AG09309 (cell line): ENCODE measurements around the gene SMNDC1.

ENCODE experiments used
- DNase-seq: peaks from one replicate; pipeline ENCODE4 v3.0.0-alpha.2; 2010; ENCODE audit warnings: low read depth
- H3K4me3 ChIP-seq: 2 replicates; pipeline ENCODE4 v1.5.1; 2011; ENCODE audit warnings: mild to moderate bottlenecking, low read depth, low read length, moderate library complexity; ENCODE audit not compliant: control insufficient read depth
- TF ChIP-seq, protein P1 (sequence below): IDR thresholded peaks from 2 replicates; pipeline ENCODE4 v1.5.1; 2011; ENCODE audit warnings: mild to moderate bottlenecking, low read depth, low read length, inconsistent platforms; ENCODE audit not compliant: insufficient read depth, control insufficient read depth; ENCODE audit errors: missing control alignments

The SMNDC1 gene

DNA sequence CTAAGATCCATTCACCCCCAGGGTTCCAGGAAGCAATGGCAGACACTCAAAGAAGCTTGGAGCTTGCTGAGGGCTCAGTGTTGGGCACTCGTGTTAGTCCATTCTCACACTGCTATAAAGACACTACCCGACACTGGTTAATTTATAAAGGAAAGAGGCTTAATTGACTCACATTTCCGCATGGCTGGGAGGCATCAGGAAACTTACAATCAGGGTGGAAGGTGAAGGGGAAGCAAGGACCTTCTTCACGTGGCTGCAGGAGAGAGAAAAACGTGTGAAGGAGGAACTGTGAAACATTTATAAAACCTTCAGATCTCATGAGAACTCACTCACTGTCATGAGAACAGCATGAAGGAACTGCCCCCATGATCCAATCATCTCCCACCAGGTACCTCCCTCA lies 44.7 kb upstream of the SMNDC1 start:
- no peak for DNase-seq
- no peak overlapping the region for H3K4me3 ChIP-seq
- TF ChIP-seq, protein P1, sequence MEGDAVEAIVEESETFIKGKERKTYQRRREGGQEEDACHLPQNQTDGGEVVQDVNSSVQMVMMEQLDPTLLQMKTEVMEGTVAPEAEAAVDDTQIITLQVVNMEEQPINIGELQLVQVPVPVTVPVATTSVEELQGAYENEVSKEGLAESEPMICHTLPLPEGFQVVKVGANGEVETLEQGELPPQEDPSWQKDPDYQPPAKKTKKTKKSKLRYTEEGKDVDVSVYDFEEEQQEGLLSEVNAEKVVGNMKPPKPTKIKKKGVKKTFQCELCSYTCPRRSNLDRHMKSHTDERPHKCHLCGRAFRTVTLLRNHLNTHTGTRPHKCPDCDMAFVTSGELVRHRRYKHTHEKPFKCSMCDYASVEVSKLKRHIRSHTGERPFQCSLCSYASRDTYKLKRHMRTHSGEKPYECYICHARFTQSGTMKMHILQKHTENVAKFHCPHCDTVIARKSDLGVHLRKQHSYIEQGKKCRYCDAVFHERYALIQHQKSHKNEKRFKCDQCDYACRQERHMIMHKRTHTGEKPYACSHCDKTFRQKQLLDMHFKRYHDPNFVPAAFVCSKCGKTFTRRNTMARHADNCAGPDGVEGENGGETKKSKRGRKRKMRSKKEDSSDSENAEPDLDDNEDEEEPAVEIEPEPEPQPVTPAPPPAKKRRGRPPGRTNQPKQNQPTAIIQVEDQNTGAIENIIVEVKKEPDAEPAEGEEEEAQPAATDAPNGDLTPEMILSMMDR, result no peak

DNA sequence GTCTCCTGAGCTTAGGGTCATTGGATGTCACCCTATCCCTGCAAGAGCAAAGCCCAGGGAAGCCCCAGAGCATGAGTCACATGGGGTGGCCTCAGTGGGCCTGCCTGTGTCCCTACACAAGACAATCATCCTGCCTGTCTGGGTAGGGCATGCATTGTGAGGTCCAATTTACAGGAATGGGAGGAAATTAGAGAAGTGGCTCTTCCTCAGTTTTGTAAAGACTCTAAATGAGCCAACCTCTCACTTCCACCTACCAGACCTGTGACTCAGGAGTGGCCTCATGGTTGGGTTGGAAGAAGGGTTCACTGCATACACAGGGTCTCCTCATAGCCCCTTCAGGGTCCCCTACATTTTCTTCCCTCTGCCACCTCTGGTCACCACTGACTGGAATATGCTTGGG lies 43.6 kb upstream of the SMNDC1 start:
- TF ChIP-seq, protein P1, result no peak
- H3K4me3 ChIP-seq, result no peak overlapping the region
- DNase-seq, result no peak

DNA sequence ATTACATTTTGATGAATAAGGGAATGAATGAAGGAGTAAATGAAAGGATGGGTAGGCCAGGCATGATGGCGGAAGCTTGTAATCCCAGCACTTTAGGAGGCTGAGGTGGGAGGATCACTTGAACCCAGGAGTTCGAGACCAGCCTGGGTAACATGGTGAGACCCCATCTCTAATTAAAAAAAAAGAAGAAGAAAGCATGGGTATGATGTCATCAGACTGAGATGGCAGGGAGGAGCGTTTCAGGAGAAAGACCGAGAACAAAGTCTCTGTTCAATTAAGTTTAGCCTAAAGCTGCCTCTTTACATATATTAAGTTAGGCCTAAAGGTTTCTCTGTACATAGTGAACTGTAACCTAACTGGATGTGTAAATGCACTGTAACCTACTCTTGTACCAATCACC lies 42.2 kb upstream of the SMNDC1 start:
- no peak for DNase-seq
- TF ChIP-seq, protein P1, result no peak
- H3K4me3 ChIP-seq, result no peak overlapping the region

DNA sequence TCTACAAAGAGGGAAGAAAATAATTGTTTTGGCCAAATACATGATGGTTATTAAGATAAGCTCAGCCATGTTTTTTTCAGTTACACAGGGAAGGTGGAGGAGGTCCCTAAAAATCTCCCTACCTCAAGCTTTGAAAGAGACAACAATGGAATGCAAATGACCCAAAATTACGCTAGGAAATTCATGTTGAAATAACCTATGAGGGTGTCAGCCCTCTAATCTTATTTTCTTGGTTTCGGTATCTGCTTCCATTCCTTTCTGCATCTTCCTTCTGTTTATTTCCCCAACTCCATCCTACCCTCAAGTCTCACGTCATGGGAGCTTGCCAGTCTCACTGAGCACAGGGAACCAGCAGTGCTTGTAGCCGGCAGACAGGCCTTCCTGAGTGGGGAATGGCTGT lies 40.6 kb upstream of the SMNDC1 start:
- no peak for DNase-seq
- TF ChIP-seq, protein P1, result no peak
- H3K4me3 ChIP-seq, result no peak overlapping the region

DNA sequence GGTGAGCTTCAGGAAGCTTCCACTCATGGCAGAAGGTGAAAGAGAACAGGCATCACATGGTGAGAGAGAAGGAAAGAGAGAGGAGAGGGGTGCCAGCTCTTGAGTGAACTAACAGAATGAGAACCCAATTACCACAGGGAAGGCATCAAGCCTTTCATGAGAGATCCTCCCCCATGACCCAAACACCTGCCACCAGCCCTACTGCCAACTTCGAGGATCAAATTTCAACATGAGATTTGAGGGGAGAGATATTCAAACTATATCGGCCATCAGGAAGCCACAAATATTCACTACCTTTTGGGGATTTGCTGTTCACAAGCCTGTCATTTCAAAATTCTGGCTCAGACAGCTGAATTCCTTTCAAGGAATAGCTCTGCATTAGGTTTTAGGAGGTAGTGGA lies 39.9 kb upstream of the SMNDC1 start:
- no peak for DNase-seq
- TF ChIP-seq, protein P1, result no peak
- no peak overlapping the region for H3K4me3 ChIP-seq

DNA sequence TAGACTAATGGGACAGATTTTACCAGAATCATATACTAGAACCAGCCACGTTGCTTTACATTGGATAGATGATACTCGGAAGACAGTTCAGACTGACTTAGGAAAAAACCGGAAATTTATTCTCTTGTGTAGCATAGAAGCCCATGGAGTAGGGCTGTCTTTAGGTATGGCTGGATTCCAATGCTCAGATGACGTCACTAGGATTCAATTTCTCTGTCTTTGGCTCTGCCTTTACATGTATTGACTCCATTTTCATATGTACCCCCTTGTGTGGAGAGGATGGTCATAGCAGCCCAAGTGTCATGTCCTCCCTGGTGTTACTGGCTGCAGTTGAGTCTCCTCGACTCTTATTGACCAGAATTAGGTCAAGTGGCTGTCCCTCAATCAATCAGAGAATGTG lies 39.2 kb upstream of the SMNDC1 start:
- TF ChIP-seq, protein P1, result no peak
- no peak for DNase-seq
- H3K4me3 ChIP-seq, result no peak overlapping the region

DNA sequence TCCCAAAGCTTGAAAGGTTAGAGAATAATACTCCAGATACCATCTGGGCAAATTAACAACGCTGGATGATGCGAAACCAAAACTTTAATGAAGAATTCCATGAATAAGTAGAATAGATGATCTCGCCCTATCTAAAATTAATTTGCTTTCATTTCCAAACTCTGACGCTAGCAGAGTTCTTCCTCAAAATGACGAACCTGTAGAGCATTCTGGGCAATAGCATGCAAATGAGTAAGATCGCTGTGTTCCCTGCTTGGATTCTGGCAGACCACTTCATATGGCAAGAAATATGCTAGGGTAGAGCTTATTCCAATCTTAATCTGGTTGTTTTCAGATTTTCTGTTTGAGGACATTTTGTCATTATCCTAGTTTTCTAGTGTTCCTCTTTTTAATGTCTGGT lies 36.1 kb upstream of the SMNDC1 start:
- TF ChIP-seq, protein P1, result no peak
- DNase-seq, result no peak
- H3K4me3 ChIP-seq, result no peak overlapping the region
